Middle frontal gyrus (tissue), 1 donor: ENCODE results near the gene MPZL1.

Experiments
- DNase-seq: peaks from one replicate; pipeline ENCODE4 v3.0.0-alpha.2; 2015; ENCODE audit warnings: low spot score; ENCODE audit errors: extremely low spot score

MPZL1 gene

DNA sequence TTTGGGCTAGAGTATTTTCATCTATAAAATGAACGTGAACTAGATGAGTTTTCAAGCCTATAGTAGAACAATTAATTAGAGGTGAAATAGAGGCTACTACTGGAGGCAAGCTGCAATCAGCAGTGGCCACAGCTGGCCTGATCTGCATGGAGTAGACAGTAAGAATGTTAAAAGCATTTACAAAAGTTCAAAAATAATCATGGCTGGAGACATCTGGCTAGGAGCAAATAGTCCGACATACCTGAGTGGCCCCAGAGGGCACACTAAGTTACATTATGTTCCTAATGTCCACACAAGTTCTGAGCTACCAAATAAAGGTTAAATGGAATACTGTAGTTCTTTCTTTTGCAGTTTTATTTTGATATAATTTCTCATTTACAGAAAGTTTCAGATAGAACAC lies 28.0 kb downstream of the MPZL1 start:
- DNase-seq, result no peak

DNA sequence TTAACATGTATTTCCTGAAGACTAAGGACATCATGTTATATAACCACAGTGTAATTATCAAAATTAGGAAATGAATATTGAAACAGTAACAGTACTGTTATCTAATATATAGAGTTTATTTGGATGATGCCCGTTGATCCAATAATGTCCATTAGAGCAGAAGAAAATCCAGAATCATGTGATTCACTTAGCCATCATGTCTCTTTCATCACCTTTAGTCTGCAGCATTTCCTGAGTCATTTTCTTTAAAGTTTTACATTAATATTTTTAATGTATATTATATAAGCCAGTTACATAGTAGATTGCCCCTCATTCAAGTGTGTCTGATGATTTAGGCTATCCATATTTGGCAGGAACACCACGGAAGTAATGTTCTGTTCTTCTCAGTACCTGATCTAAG lies 28.9 kb downstream of the MPZL1 start:
- no peak for DNase-seq

DNA sequence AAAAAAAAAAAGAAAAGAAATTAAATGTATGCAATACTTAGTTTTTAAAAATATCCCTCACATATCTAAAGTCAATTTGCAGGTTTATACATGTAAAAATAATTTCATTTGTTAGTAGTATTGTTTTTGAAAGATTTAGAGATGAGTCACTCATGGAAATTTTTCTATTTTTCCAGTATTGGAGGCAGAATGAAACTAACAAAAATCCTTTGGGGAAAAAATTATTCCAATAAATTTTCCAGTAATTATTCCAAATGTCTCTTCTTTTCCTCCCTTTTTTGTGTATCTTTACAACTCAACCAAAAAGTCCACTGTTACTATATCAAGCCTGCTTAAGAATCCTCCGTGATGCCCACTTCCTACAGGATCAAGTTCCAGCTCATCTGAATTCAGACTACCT lies 29.9 kb downstream of the MPZL1 start:
- no peak for DNase-seq

DNA sequence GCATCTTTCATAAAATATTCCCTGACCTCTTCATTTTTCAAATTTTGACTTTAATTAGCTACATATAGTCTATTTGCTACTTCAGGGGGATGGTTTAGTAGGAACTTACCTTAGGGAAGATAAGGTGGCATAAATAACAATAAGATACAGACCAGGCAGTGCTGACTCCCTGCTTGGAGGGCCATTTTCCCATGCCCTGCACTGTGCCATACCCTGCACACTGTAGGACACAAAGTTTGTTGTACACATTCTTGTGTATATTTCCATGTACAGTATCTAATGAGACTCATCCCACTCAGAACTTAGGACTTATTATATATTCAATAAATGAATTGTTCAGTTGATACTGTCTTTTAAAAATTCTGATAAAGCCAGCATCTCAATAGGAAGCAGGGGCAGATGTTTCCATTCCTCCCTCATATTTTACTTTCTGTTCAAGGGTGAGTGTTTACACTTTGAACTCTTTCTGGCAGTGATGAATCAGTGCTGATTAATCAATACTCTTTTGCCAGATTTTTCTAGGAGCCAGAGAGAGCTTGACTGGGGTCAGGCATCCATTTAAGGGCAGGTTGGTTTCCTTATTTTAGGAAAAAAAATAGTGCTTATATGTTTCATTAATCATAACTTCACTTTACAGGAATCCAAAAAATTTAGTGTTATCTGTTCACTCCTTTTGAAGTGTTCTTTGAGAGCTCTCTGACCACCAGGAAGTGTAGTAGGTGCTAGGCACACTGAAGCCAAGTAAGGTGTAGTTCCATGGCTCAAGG lies 30.6 kb downstream of the MPZL1 start:
- no peak for DNase-seq

DNA sequence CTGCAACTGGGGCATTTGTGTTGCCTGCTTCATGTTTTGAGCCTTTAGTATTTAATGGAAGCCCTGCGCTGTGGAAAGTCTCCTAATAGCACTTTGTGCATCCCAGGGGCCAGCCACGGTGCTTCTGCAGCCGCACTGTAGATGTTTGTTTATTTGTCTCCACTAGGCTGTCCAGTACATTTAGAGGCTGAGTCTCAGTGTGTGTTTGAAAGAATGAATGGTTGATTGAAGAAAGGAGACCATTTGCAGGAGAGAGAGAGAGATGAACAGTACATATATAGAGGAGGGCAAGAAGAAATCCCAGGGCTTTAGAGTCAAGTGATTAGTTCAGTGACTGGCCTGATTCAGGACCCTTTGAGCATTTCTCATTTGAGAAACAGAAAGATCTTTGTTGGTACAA lies 33.9 kb downstream of the MPZL1 start:
- DNase-seq, result no peak

DNA sequence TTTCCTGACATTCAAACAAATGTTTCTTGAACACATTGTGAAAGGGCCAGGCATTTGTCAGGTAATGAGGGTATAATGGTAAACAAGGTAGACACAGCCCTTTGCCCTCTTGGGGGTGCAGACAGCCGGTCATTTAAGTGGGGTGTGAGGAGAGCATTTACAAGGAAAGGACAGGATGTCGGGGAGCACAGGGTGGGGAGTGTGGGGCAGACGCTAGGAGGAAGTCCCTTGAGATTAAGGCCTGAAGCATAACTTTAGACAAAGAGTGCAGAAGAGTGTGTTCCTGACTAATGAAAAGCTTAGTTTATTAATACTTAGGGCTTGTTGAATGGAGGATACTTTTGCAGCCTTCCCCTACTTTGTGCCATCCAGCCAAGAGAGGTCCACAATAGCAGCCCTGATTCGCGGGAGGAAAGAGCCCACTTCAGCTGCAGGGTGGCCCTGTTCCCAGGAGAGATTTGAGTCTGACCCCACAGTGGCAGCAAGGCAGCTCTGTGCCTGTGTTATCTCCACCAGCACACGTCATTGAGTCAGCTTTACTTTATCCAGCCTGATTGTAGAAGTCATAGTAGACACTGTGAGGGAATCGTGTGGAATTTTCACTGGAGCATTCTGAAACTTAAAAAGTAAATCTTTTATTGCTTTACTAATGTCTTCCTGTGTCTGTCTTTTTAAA lies 35.1 kb downstream of the MPZL1 start:
- no peak for DNase-seq

DNA sequence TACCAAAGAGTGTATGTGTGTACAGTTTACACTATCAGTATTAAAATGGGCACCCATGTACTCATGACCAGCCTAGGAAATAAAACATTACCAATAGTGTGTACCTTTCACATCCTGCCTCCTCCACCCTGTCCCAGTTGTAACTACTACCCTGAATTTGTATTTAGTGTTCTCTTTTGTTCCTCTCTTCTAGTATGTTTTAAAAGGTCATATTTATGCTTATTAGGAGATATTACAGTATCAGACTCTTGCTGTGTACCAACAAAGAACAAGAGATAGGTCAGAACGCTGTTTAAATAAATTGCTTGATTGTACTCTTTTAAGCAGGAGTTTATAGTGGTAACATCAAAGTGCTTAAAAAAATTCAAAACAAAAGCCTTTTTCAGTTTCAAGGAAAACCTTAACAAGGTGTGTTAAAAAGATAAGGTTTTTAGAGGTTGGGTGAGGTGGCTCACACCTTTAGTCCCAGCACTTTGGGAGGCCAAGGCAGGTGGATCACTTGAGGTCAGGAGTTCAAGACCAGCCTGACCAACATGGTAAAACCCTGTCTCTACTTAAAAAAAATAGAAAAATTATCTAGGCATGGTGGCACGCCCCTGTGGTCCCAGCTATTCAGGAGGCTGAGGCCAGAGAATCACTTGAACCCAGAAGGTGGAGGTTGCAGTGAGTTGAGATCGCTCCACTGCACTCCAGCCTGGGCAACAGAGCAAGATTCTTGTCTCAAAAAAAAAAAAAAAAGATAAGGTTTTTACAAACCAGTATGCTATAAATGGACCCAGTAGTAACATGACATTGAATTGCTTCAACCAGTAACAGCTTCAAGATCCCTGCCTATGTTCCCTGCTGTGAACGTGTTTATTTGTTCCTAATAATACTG lies 35.9 kb downstream of the MPZL1 start:
- DNase-seq, result no peak

DNA sequence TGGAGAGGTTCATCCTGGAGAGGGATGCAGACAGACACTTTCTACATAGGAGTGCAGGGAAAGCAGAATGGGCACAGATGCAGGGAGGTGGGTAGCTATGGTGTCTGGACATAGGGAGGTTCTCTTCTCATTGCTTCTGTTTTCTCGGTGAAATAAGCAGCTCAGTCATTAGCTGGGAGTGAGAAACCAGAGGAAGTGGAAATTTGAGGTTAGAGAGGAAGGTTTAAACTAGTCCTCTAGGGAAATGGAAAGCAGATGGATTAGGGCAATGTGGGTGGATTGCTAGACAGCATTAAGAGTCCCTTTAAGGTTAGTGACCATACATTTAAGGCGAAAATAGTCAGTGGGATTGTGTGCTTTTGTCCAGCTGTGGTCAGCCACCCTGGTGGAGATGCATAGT lies 39.6 kb downstream of the MPZL1 start:
- no peak for DNase-seq

DNA sequence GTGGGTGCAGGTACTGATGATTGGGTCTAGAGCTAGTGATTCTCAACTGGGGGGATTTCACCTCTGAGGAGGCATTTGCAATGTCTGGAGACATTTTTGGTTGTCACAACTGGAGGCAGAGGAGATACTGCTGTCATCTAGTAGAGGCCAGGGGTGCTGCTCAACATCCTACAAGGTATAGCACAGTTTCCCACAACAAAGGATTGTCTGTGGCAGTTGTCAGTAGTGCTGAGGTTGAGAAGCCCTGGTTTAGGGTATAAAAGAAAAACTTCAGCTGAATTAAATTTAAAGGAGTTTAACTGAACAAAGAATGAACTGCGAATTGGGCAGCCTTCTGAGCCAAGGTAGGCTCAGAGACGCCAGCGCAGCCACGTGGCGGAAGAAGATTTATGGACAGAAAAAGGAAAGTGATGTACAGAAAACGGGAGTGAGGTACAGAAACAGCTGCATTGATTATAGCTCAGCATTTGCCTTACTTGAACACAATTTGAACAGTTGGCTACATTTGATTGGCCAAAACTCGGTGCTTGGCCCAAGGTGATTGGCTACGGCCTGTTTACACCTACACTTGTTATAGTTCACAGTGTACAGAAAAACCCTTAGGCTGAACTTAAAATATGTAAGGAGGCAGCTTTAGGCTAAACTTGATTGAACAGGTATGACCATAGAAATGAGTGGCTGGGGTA lies 40.4 kb downstream of the MPZL1 start:
- DNase-seq, result no peak

DNA sequence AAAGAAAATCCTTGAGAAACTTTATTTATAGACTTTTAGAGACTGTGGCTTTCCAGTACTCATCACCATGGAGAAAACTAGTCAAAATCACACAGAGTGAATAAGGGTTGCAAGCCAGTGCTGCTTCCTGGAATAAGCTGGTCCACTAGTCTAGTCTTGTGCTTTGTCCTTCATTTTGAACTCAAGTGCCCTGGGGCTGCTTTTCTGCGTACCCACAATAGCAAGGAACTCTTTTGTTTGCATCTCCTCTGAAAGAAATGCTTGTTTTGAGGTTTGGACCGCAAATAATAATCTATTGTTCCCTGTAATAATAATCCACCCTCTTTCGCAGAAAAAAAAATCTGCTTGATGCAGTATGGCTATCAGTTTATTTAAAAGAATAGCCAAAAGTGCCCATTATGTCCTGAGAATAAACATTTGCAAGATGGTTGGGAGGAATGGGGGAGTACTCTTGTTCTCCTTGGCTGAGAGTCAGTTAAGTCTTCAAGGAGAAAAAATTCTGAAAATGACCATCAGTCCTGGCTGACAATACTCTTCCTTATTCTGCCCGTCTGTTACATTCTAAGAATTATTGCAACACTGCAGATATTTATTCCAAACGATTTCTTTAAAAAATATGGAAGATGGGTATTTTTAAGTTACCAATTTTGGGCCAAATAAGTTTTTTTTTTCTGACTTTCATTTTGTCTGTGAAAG lies 41.9 kb downstream of the MPZL1 start:
- DNase-seq, result peak; percentile 8

DNA sequence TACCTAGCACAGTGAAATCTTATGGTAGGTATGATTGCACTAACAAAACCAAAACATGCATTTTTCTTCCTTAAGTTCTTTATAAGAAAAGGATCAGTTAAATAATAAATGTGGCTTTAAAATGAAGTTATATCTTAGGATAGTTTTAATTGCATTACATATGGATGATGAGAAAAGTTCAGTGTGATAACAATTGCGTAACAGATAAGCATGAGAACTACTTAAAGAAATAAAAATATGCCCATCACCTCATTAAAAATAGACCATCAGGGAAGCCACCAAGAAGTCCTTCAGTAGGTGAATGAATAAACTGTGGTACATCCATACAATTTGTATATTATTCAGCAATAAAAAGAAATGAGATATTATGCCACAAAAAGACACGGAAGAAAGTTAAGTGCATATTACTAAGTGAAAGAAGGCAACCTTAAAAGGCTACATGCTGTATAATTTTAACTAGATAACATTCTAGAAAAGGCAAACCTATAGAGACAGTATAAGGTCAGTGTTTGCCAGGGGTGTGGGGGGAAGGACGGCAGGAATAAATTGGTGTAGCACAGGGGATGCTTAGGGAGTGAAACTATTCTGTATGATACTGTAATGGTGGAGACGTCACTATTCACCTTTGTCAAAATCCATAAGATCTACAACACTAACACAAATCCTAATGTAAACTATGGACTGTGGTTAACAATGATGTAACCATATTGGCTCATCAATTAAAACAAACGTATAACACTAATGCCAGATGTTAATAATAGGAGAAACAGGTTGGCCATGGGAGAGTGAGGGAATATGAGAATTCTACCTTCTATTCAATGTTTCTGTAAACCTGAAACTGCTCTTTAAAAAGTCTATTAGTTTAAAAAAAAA lies 42.9 kb downstream of the MPZL1 start:
- DNase-seq, result no peak

DNA sequence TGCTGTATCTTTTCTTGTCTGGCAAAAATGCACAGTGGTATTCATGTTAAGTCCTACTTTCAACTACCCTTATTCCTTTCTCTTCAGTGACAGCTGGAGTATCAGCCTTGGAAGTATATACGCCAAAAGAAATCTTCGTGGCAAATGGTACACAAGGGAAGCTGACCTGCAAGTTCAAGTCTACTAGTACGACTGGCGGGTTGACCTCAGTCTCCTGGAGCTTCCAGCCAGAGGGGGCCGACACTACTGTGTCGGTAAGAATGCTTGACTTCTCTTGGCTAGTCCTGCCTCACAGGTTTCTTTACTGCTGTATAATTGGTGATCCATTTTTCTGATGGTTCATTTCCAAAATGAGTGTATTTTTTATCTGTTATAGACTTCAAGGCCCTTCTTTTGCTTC lies 43.7 kb downstream of the MPZL1 start:
- DNase-seq, result no peak

DNA sequence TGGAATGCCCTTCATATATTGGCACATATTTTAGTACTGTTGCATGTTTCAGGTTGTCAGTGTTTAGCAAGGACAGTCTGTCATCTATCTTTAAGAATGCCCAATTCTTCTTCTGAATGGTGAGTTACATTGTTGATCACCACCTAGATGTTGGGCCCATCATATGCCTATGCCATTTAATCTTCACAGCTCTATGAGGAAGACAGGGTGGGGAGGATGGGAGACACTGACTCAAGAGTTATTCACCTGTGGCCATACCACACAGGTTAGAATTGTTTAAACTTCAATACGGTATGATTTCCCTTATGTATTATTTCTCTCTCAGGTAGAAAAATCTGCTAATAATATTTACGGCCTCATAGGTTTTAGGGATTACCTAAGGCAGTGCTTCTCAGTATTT lies 44.8 kb downstream of the MPZL1 start:
- no peak for DNase-seq

DNA sequence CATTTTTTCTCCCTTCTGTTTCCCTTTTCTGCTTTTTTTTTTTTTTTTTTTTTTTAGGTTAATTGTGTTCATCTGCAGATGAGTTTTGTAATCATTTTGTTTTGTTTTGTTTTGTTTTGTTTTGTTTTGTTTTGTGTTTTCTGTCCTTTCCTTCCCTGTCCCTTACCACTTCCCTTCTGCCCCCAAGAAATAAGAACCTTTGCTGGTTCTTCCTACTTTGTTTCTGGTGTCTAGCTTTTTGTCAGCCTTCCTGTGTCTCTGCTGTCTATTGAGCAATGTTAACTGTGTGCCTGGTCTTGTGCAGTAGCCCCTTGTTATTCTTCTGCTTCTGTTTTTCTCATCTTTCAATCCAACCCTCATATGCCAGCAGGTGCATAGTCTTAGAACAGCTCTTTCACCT lies 46.0 kb downstream of the MPZL1 start:
- DNase-seq, result no peak

DNA sequence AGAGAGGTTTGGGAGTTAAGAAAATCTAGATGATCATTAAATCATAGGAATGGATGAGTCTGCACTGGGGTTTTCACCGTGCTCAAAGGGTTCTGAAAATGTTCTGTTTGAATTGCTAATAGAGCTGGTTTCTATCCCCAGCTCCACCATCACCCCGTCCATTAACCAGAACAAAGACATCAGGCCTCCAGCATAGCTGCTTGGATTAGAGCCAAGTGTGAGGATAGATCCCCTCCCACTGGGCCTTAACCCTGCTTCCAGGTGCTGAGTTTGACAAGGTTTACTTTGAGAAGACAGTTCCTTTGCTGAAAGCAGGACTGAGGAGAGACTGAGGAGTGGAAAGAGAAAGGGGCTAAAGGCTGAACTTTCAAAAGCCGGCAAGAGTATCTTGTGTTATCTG lies 48.3 kb downstream of the MPZL1 start:
- DNase-seq, result no peak

DNA sequence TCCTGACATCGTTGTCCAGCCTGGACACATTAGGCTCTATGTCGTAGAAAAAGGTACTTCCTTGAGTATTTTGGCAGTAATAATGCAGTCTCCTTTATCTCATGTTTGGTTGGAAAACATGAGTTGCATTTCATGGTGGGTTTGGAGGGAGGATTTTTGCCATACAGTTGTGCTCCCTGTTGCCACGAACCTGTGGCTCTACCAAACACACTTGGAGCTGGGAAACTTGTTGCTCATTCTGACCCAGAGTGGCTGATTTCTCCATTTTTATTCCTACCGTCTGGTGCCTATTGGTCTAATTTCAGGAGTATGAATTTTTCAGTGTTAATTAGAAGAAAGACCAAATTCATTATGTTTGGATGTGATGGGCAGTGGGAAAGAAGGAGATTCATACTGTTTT lies 50.7 kb downstream of the MPZL1 start:
- no peak for DNase-seq

DNA sequence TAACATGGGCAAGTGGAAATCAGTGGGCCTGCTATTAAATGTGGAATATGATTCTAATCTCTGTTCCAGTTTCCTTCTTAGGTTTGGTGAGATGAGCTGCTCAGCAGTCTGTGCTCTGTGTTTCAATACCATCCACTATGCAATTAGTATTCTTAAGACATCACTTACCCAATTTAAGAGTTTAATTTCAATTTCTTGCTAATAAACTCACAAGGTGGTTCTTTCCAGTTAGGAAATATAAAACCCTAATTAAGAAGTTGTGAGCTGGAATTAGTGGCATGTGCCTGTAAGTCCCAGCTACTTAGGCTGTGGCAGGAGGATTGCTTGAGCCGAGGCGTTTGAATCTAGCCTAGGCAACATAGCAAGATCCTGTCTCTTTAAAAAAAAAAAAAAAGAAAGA lies 51.7 kb downstream of the MPZL1 start:
- no peak for DNase-seq

DNA sequence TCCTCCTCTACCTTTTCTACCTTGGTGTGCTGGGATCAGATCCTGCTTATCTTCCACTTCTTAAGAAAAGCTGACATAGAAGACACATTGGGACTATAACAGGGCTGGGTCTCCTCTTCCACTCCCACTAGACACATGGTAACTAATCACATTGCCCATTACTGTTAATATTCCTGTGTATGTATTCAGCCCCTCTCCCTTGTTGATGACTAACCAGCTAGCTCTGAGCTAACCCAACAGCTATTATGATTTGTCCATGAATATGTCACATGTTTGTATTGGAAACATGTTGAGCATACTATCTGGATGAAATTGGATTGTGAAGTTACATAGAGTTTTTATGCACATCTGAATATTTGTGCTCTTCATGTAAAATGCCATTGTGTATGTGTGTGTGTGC lies 52.9 kb downstream of the MPZL1 start:
- DNase-seq, result no peak

DNA sequence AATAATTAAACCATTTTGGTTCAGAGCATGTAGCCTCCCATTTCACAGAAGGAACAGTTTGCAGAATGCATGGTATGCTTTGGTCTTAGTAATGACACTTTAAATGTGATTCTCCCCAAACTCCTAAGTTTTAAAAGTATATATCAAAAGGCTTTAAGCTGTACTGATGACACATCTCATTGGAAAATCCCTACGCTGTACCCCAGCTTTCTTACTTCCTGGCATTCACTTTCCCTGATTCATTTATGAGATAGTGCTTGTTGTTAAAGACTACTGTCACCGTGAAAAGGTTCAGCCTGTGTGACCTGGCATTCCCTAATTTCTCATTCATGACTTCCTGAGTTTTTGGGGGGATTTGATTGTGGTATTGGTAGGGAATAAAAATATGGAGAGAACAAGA lies 53.4 kb downstream of the MPZL1 start:
- DNase-seq, result no peak

DNA sequence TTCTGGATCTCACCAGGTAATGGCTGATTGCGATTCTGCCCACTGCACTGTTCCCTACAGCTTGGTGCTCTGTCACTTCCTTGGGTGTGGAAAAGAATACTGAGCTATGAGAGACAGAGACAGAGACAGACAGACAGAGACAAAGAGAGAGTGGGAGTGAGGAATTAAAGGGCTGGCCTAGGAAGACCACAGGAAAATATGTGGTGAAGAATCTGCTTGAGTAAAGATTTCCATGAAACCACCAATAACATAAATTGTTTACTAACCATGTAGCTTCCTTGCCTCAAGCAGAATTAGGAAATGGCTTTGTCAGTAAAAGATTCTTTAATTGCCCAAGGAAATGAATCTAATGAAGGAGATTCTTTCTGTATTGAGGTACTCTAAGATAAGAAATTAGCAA lies 54.4 kb downstream of the MPZL1 start:
- DNase-seq, result no peak
